Neural cell (in vitro differentiated cells): Measurements from ENCODE around the gene AATK. TPM values are rescaled to one million over a fixed set of nuclear protein-coding genes. Genes with fewer than 3 reads are reported as not detected.

ENCODE experiments used
- H2AFZ ChIP-seq: fragments of 200-600, 300-800 bp; sonication (generic), shearing (Covaris generic); 2 replicates; pipeline ENCODE4 v1.6.0; 2014; ENCODE audit warnings: low read depth, mild to moderate bottlenecking, antibody characterized with exemption, low read length, moderate library complexity
- H3F3A ChIP-seq: fragments of 200-600 bp; shearing (Covaris generic); 2 replicates; pipeline ENCODE4 v1.6.1; 2016; ENCODE audit warnings: mild to moderate bottlenecking, moderate library complexity, mixed read lengths, antibody characterized with exemption, low read length; ENCODE audit not compliant: insufficient read depth, poor library complexity, severe bottlenecking
- H3K27ac ChIP-seq: fragments of 200-600, 300-800 bp; sonication (generic), shearing (Covaris generic); 2 replicates; pipeline ENCODE4 v1.5.1; 2014; ENCODE audit warnings: mild to moderate bottlenecking, low read length, moderate library complexity
- H3K27me3 ChIP-seq: fragments of 300-800, 200-600 bp; sonication (generic), shearing (Covaris generic); 2 replicates; pipeline ENCODE4 v1.6.0; 2014; ENCODE audit warnings: mild to moderate bottlenecking, low read depth, low read length, moderate library complexity; ENCODE audit not compliant: insufficient read depth
- H3K36me3 ChIP-seq: fragments of 300-800, 200-600 bp; sonication (generic), shearing (Covaris generic); 2 replicates; pipeline ENCODE4 v1.5.1; 2014; ENCODE audit warnings: mild to moderate bottlenecking, antibody characterized with exemption, low read length, moderate library complexity; ENCODE audit not compliant: insufficient read depth
- H3K4me2 ChIP-seq: fragments of 300-800, 200-600 bp; sonication (generic), shearing (Covaris generic); 2 replicates; pipeline ENCODE4 v1.6.0; 2014; ENCODE audit warnings: mild to moderate bottlenecking, low read length
- H3K4me3 ChIP-seq: fragments of 300-800, 200-600 bp; sonication (generic), shearing (Covaris generic); 2 replicates; pipeline ENCODE4 v1.5.1; 2014; ENCODE audit warnings: mild to moderate bottlenecking, low read length, moderate library complexity
- H3K79me2 ChIP-seq: fragments of 200-600 bp; shearing (Covaris generic); replicated peaks from 2 replicates; pipeline ENCODE4 v1.6.0; 2014; ENCODE audit warnings: mild to moderate bottlenecking, low read length, moderate library complexity; ENCODE audit not compliant: insufficient read depth
- H3K9ac ChIP-seq: fragments of 300-800, 200-600 bp; sonication (generic), shearing (Covaris generic); 2 replicates; pipeline ENCODE4 v1.6.1; 2016; ENCODE audit warnings: mild to moderate bottlenecking, low read length, mixed read lengths
- H3K9me2 ChIP-seq: fragments of 200-600 bp; shearing (Covaris generic); 2 replicates; pipeline ENCODE4 v1.6.1; 2016; ENCODE audit warnings: mild to moderate bottlenecking, low read length, mixed read lengths; ENCODE audit not compliant: insufficient read depth
- H3K9me3 ChIP-seq: fragments of 200-600, 300-800 bp; sonication (generic), shearing (Covaris generic); 2 replicates; pipeline ENCODE4 v1.6.1; 2016; ENCODE audit warnings: mild to moderate bottlenecking, mixed run types, low read length, moderate library complexity, mixed read lengths
- H4K20me1 ChIP-seq: fragments of 200-600 bp; shearing (Covaris generic); 2 replicates; pipeline ENCODE4 v1.6.1; 2016; ENCODE audit warnings: mild to moderate bottlenecking, mixed run types; ENCODE audit not compliant: insufficient read depth
- CTCF ChIP-seq: fragments of 450-650 bp; IDR thresholded peaks from 2 replicates; pipeline ENCODE4 v1.5.1; 2014; ENCODE audit warnings: antibody characterized with exemption, mild to moderate bottlenecking, moderate library complexity; ENCODE audit not compliant: poor library complexity, severe bottlenecking
- EP300 ChIP-seq: fragments of 450-650 bp; conservative IDR thresholded peaks from 2 replicates; pipeline ENCODE4 v1.6.1; 2014; ENCODE audit warnings: antibody characterized with exemption, mild to moderate bottlenecking, moderate library complexity; ENCODE audit not compliant: poor library complexity, severe bottlenecking
- EZH2 ChIP-seq: fragments of 200-600, 300-800 bp; shearing (Covaris generic), sonication (generic); IDR thresholded peaks from 2 replicates; pipeline ENCODE4 v1.6.1; 2014; ENCODE audit warnings: antibody characterized with exemption, low read length, borderline replicate concordance, mild to moderate bottlenecking; ENCODE audit not compliant: insufficient read depth, poor library complexity, severe bottlenecking
- MXI1 ChIP-seq: fragments of 450-650 bp; conservative IDR thresholded peaks from 2 replicates; pipeline ENCODE4 v1.6.1; 2014; ENCODE audit warnings: antibody characterized with exemption, mild to moderate bottlenecking; ENCODE audit not compliant: poor library complexity, severe bottlenecking
- POLR2AphosphoS5 ChIP-seq: IDR thresholded peaks from 2 replicates; pipeline ENCODE4 v1.6.1; 2012
- RAD21 ChIP-seq: fragments of 450-650 bp; conservative IDR thresholded peaks from 2 replicates; pipeline ENCODE4 v1.6.1; 2014; ENCODE audit warnings: antibody characterized with exemption, mild to moderate bottlenecking, moderate library complexity
- SMC3 ChIP-seq: fragments of 450-650 bp; conservative IDR thresholded peaks from 2 replicates; pipeline ENCODE4 v1.6.1; 2014; ENCODE audit warnings: antibody characterized with exemption, mild to moderate bottlenecking, moderate library complexity; ENCODE audit not compliant: poor library complexity
- TAF1 ChIP-seq: IDR thresholded peaks from 2 replicates; pipeline ENCODE4 v1.6.1; 2012; ENCODE audit warnings: low read depth
- polyA plus RNA-seq: library from polyadenylated mRNA; depleted of rRNA; stranded (reverse); fragments of >200 nt; gene quantifications from 2 replicates; pipeline ENCODE4 v1.2.3, GENCODE V29; 2014
- TF ChIP-seq, protein P1 (sequence below): IDR thresholded peaks from 2 replicates; pipeline ENCODE4 v1.6.1; 2012; ENCODE audit warnings: borderline replicate concordance

The AATK gene
- polyA plus RNA-seq, 1 donor from 2014 or later, result 11.1 TPM

DNA sequence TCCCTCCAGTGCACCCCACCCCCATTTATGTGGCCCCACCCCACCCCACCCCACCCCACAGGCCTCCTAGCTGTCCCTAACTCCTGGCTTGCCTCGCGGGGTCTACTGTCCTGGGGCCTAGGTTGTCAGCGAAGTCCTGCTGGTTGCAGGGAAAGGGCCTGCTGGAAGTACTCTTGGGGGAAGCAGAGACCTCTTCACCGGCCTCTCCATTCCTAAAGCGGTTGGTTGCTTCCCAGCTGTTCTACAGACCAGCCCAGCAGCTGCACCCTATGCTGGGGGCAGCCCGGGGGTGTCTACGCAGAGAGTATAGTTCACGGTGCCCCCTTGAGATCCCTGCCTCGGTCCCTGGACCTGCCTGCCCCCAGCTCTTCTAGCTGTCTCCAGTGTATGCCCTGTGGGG, 74.9 kb downstream of the AATK start:
- H3F3A ChIP-seq, result peaks cover 10% of the 10 kb centered on the region
- no peaks in the 10 kb centered on the region for H3K79me2 ChIP-seq
- no peaks in the 10 kb centered on the region for H4K20me1 ChIP-seq
- no peak overlapping the region for H3K9ac ChIP-seq
- H3K27ac ChIP-seq, result no peak overlapping the region
- H3K4me2 ChIP-seq, result no peak overlapping the region
- H3K36me3 ChIP-seq, result no peaks in the 10 kb centered on the region
- no peak for TF ChIP-seq MXI1
- TF ChIP-seq CTCF, result no peak
- TF ChIP-seq RAD21, result no peak
- no peak for TF ChIP-seq POLR2AphosphoS5
- no peak for TF ChIP-seq TAF1
- TF ChIP-seq EP300, result no peak
- TF ChIP-seq SMC3, result no peak
- no peak overlapping the region for H2AFZ ChIP-seq
- H3K4me3 ChIP-seq, result no peak overlapping the region
- H3K9me2 ChIP-seq, result no peaks in the 10 kb centered on the region
- no peaks in the 10 kb centered on the region for H3K9me3 ChIP-seq
- H3K27me3 ChIP-seq, result no peaks in the 10 kb centered on the region

GRCh38 chr17:81090361-81091136, 75.5 kb downstream of the AATK start:
- Histone ChIP-seq H4K20me1 (no peaks in the 10 kb centered on the region), H3K79me2 (no peaks in the 10 kb centered on the region), H2AFZ (no peak overlapping the region), H3K36me3 (no peaks in the 10 kb centered on the region), H3K27ac (no peak overlapping the region), H3F3A (peaks cover 7% of the 10 kb centered on the region), H3K27me3 (no peaks in the 10 kb centered on the region), H3K9me2 (no peaks in the 10 kb centered on the region), H3K4me2 (no peak overlapping the region), H3K9ac (no peak overlapping the region), H3K4me3 (no peak overlapping the region), H3K9me3 (no peaks in the 10 kb centered on the region)
- no peak for TF ChIP-seq MXI1

DNA sequence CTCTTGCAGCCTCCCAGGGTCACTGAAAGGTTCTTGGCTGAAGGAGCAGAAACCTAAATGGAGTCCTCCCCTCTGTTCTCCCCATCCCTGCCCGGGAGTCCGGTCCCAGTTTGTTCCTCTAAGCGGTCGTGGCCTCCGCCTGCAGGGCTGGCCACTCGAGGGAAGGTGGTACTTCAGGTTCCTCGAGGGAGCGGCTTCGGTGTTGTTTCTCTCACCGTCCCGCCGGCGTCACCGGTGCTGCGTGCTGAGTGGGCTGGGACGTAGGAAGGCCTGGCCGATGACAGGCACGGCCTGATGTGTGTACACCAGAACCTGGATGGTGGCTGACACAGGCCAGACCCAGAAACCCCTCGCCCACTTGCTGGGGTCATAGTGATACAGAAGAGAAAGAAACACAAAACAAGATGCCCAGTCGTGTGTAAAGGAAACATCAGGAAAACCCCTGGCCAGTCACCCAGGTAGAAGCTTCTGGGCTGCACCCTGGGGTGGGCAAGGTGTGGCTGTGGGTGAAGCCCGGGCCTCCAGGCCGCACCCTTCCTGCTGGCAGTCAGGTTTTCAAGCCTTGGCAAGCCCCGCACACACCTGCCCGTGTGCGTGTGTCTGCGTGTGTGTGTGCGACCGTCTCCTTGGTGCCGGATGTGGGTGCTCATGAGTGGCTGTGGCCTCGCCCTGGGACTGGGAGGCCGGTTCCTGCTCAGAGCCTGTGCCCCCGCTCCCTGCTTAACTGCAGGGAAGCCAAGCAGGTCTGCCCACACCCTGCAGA, 79.1 kb downstream of the AATK start:
- H3K27me3 ChIP-seq, result no peaks in the 10 kb centered on the region
- H3K9me3 ChIP-seq, result no peaks in the 10 kb centered on the region
- no peak overlapping the region for H2AFZ ChIP-seq
- H3K9me2 ChIP-seq, result no peaks in the 10 kb centered on the region
- no peak overlapping the region for H3K4me2 ChIP-seq
- H3K9ac ChIP-seq, result no peak overlapping the region
- no peak overlapping the region for H3K4me3 ChIP-seq
- no peak overlapping the region for H3K27ac ChIP-seq
- no peaks in the 10 kb centered on the region for H3K79me2 ChIP-seq
- no peak for TF ChIP-seq EP300
- TF ChIP-seq MXI1, result no peak
- no peak for TF ChIP-seq EZH2
- no peak for TF ChIP-seq RAD21
- TF ChIP-seq, protein P1, sequence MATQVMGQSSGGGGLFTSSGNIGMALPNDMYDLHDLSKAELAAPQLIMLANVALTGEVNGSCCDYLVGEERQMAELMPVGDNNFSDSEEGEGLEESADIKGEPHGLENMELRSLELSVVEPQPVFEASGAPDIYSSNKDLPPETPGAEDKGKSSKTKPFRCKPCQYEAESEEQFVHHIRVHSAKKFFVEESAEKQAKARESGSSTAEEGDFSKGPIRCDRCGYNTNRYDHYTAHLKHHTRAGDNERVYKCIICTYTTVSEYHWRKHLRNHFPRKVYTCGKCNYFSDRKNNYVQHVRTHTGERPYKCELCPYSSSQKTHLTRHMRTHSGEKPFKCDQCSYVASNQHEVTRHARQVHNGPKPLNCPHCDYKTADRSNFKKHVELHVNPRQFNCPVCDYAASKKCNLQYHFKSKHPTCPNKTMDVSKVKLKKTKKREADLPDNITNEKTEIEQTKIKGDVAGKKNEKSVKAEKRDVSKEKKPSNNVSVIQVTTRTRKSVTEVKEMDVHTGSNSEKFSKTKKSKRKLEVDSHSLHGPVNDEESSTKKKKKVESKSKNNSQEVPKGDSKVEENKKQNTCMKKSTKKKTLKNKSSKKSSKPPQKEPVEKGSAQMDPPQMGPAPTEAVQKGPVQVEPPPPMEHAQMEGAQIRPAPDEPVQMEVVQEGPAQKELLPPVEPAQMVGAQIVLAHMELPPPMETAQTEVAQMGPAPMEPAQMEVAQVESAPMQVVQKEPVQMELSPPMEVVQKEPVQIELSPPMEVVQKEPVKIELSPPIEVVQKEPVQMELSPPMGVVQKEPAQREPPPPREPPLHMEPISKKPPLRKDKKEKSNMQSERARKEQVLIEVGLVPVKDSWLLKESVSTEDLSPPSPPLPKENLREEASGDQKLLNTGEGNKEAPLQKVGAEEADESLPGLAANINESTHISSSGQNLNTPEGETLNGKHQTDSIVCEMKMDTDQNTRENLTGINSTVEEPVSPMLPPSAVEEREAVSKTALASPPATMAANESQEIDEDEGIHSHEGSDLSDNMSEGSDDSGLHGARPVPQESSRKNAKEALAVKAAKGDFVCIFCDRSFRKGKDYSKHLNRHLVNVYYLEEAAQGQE, result no peak
- no peak for TF ChIP-seq CTCF
- TF ChIP-seq SMC3, result no peak
- TF ChIP-seq POLR2AphosphoS5, result no peak
- no peak for TF ChIP-seq TAF1
- H3K36me3 ChIP-seq, result no peaks in the 10 kb centered on the region
- no peaks in the 10 kb centered on the region for H3F3A ChIP-seq
- H4K20me1 ChIP-seq, result no peaks in the 10 kb centered on the region
